Fibroblast of pulmonary artery (primary cell): Measurements from ENCODE around the gene PPP2R3B.

ENCODE experiments used
- DNase-seq: peaks from one replicate; pipeline ENCODE4 v3.0.0-alpha.2; 2010; ENCODE audit warnings: low read depth
- H3K4me3 ChIP-seq: replicated peaks from 2 replicates; pipeline ENCODE4 v1.5.1; 2011; ENCODE audit warnings: low read depth, mild to moderate bottlenecking, control low read depth, low read length, moderate library complexity
- TF ChIP-seq, protein P1 (sequence below): IDR thresholded peaks from 2 replicates; pipeline ENCODE4 v1.5.1; 2011; ENCODE audit warnings: mild to moderate bottlenecking, control low read depth, low read length, inconsistent platforms; ENCODE audit errors: missing control alignments

The PPP2R3B gene

GRCh38 chrX:350534-351323, 36.0 kb downstream of the PPP2R3B start:
- TF ChIP-seq, protein P1, sequence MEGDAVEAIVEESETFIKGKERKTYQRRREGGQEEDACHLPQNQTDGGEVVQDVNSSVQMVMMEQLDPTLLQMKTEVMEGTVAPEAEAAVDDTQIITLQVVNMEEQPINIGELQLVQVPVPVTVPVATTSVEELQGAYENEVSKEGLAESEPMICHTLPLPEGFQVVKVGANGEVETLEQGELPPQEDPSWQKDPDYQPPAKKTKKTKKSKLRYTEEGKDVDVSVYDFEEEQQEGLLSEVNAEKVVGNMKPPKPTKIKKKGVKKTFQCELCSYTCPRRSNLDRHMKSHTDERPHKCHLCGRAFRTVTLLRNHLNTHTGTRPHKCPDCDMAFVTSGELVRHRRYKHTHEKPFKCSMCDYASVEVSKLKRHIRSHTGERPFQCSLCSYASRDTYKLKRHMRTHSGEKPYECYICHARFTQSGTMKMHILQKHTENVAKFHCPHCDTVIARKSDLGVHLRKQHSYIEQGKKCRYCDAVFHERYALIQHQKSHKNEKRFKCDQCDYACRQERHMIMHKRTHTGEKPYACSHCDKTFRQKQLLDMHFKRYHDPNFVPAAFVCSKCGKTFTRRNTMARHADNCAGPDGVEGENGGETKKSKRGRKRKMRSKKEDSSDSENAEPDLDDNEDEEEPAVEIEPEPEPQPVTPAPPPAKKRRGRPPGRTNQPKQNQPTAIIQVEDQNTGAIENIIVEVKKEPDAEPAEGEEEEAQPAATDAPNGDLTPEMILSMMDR = no peak
- H3K4me3 ChIP-seq = no peak overlapping the region
- DNase-seq = no peak

DNA sequence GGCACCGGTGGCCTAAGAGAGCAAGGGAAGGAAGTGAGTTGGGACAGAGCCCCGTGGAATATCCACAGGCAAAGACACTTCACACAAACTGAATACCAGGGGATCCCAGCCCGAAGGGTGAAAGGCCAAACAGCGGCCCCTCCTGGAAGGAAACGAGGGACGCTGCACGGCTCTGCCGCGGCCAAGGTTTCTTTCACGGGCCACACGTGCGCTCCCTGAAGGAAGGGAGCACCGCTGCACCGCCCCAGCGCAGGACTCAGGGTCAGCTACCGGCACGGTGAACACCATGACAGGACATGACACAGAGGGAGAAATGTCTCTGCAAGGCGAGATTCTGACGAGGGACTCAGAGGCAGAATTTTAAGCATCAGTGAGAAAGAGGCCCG, 36.6 kb downstream of the PPP2R3B start:
- H3K4me3 ChIP-seq = no peak overlapping the region
- DNase-seq = no peak
- TF ChIP-seq, protein P1 = no peak

DNA sequence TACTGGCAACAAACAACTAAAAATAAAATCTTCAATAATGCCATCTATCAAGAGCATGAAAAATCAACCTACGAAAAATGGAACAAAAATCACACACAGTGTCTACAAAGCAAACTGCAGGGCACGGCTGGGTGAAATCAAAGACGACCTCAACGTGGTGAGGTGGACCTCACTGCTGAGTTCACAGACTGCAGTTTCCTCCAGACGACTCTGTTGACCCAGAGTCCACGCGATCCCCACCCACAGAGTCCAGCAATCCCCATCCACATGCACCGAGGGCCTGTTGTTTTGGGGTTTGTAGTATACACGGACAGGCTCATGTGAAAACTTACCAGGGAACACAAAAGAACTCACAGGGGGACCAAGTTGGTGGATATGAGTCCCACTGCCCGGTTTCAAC, 37.0 kb downstream of the PPP2R3B start:
- TF ChIP-seq, protein P1 = no peak
- DNase-seq = no peak
- H3K4me3 ChIP-seq = no peak overlapping the region

GRCh38 chrX:349196-349595, 37.5 kb downstream of the PPP2R3B start:
- TF ChIP-seq, protein P1 = no peak
- H3K4me3 ChIP-seq = no peak overlapping the region
- DNase-seq = peak; percentile 28

DNA sequence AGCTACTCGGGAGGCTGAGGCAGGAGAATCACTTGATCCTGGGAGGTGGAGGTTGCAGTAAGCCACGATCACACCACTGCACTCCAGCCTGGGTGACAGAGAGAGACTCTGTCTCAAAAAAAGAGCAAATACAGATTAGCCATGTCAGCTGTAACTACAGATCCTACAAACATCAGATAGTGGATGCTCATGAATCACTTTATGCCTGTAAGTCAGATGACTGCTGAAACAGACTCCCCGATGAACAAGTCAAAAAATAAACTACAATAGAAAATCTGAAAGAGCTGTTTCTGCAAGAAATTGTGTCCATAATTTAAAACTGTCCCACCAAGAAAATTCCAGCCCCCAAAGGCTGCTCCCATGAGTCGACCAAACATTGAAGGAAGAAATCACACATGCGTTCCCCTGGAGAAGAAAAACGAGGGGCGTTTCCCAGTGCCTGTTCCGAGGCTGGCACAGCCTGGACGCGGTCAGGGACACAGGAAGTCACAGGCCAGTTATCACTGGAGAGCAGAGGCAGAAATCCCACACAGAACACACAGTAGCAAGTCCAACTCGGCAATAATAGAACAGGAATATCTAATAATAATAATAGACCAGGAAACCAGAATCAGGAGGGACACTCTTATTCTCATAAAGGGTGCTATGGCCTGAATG, 38.1 kb downstream of the PPP2R3B start:
- DNase-seq = peak; percentile 35
- TF ChIP-seq, protein P1 = no peak
- no peak overlapping the region for H3K4me3 ChIP-seq

DNA sequence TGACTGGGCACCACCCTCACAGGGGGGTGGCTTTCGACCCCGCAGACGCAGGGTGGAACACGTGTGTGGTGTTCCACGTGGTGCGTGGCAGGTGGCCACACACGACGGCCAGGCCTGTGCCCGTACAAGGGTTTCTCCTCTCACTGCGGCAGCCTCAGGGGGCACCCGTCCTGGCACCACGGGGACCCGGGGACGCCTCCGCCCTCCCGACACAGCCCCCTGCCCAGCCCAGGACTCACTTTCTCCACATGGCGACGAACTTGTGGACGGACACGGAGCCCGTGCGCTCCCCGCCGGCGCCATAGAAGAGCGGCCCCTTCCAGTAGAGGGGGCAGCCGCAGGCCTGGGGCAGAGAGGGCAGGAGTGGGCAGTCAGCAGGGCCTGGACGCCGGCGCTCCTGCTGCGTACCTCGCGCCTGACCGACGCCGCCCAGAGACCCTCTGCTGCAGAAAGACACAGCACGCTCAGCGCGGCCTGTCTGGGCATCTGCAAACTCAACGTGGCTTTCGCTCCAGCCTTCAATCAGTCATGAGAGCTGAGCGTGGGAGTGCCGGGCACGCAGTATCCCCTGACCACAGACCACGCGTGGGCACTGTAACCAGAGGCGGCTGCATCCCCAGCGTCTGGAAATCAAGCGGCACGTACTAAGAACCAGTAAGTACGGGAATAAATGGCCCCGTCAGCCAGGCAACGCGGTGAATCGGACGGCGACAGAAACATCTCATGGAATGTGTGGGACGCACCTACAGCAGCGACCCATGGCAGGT, 39.2 kb downstream of the PPP2R3B start:
- no peak overlapping the region for H3K4me3 ChIP-seq
- no peak for DNase-seq
- TF ChIP-seq, protein P1 = no peak
